ENCODE results near the gene EVC2. TPM values are rescaled to one million over a fixed set of nuclear protein-coding genes. Genes with fewer than 3 reads are reported as not detected.

Gene EVC2
- total RNA-seq, 1 experiment from 2014 or later: 7.8 TPM

DNA sequence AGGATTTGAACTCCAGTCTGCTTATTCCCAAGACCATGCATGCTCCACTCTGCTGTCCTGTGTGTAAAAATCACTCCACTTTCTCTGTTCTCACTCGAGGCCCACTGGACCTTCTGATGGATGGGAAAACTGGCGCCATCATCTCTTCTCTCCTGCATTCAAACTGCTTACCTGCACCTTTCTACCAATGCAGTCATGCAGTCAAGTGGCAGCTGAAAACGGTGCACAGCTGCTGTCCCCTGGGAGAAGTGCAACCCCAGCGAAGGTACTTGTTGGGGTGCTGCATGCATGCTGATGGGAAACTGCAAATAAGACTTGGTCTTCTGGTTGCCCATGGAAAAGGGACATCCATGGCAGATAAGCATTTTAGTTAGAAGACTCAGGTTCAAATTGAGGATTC is 147.1 kb downstream of the EVC2 start:
- Mint-ChIP-seq H3K27me3 (ENCODE audit: low read depth) (no peaks in the 10 kb centered on the region), H3K36me3 (ENCODE audit: insufficient read depth in 1 of 3, low read depth in 3 of 3) (peaks cover 4 to 22% (median 8%) of the 10 kb centered on the region in 3 experiments; a peak in 5 of 7 replicates), H3K27ac (peak overlapping the region in 1 of 3 experiments; percentile 33; a peak in 1 of 7 replicates), H3K9me3 (peaks cover 1 to 3% of the 10 kb centered on the region in 2 experiments; a peak in 1 of 5 replicates), H3K4me1 (no peaks in the 10 kb centered on the region), H3K4me3 (no peak overlapping the region)
- DNase-seq: no peak
- Histone ChIP-seq H3K9me3 (ENCODE audit: control insufficient read depth, low read depth, low read length) (no peaks in the 10 kb centered on the region), H2BK120ac (ENCODE audit: low read depth, low read length, poor library complexity, severe bottlenecking) (no peak overlapping the region), H3K27me3 (ENCODE audit: insufficient read depth, low read length) (no peaks in the 10 kb centered on the region), H3K9ac (ENCODE audit: extremely low read depth, insufficient read length, low read length) (no peak overlapping the region), H3K14ac (ENCODE audit: insufficient read depth, low read length) (no peak overlapping the region), H3K79me1 (ENCODE audit: insufficient read depth, low read depth, low read length, poor library complexity, severe bottlenecking) (no peaks in the 10 kb centered on the region), H3K56ac (ENCODE audit: insufficient read length, low read depth, low read length) (no peak overlapping the region), H2AFZ (ENCODE audit: low read length) (no peak overlapping the region), H3K23ac (ENCODE audit: insufficient read length, low read depth, low read length) (no peak overlapping the region), H4K8ac (replicated peaks; ENCODE audit: insufficient read length, low read depth, low read length) (no peak overlapping the region), H2AK5ac (ENCODE audit: insufficient read length, low read length) (no peak overlapping the region), H3T11ph (ENCODE audit: low read length) (no peak overlapping the region), H2BK5ac (ENCODE audit: insufficient read length, low read length) (no peak overlapping the region), H2BK12ac (ENCODE audit: insufficient read length, low read depth, low read length) (no peak overlapping the region), H3K4me2 (ENCODE audit: insufficient read depth, insufficient read length, low read length) (no peak overlapping the region), H2BK15ac (ENCODE audit: low read depth, low read length) (no peak overlapping the region), H3K79me2 (ENCODE audit: insufficient read depth, low read length) (no peaks in the 10 kb centered on the region), H3K4ac (ENCODE audit: low read depth, low read length) (no peak overlapping the region), H2BK20ac (ENCODE audit: low read depth, low read length, poor library complexity, severe bottlenecking) (no peak overlapping the region), H4K91ac (ENCODE audit: insufficient read length, low read depth, low read length) (no peak overlapping the region), H3K4me1 (ENCODE audit: insufficient read depth, low read length) (no peaks in the 10 kb centered on the region), H4K5ac (ENCODE audit: insufficient read length, low read depth, low read length) (no peak overlapping the region), H3K27ac (ENCODE audit: insufficient read length, low read depth, low read length) (no peak overlapping the region), H3K23me2 (ENCODE audit: insufficient read length, low read depth, low read length, poor library complexity, severe bottlenecking) (no peaks in the 10 kb centered on the region), H3K18ac (ENCODE audit: insufficient read length, low read depth, low read length) (no peak overlapping the region), H4K20me1 (ENCODE audit: control insufficient read depth, insufficient read depth, insufficient read length) (no peaks in the 10 kb centered on the region)
- no CpG with 5 or more reads among the region's 4 CpGs for WGBS (ENCODE audit: extremely low coverage, insufficient read length, low lambda C conversion rate)
- TF ChIP-seq, protein P1, sequence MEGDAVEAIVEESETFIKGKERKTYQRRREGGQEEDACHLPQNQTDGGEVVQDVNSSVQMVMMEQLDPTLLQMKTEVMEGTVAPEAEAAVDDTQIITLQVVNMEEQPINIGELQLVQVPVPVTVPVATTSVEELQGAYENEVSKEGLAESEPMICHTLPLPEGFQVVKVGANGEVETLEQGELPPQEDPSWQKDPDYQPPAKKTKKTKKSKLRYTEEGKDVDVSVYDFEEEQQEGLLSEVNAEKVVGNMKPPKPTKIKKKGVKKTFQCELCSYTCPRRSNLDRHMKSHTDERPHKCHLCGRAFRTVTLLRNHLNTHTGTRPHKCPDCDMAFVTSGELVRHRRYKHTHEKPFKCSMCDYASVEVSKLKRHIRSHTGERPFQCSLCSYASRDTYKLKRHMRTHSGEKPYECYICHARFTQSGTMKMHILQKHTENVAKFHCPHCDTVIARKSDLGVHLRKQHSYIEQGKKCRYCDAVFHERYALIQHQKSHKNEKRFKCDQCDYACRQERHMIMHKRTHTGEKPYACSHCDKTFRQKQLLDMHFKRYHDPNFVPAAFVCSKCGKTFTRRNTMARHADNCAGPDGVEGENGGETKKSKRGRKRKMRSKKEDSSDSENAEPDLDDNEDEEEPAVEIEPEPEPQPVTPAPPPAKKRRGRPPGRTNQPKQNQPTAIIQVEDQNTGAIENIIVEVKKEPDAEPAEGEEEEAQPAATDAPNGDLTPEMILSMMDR (conservative IDR thresholded peaks at IDR 0.05): no peak
